HL-60 (cell line): ENCODE results near the gene FBLIM1.

Experiments used
- CTCF ChIP-seq: IDR thresholded peaks from one replicate; pipeline ENCODE4 v1.5.1; 2011; ENCODE audit warnings: low read length, control low read depth, inconsistent platforms; ENCODE audit not compliant: insufficient read depth
- GABPA ChIP-seq: IDR thresholded peaks from 2 replicates; pipeline ENCODE4 v1.6.1; 2012; ENCODE audit warnings: low read depth
- POLR2AphosphoS5 ChIP-seq: IDR thresholded peaks from 2 replicates; pipeline ENCODE4 v1.6.1; 2012; ENCODE audit warnings: low read depth
- REST ChIP-seq: IDR thresholded peaks from 2 replicates; pipeline ENCODE4 v1.6.1; 2012; ENCODE audit warnings: low read depth; ENCODE audit not compliant: insufficient replicate concordance
- SPI1 ChIP-seq: IDR thresholded peaks from 2 replicates; pipeline ENCODE4 v1.6.1; 2012; ENCODE audit warnings: low read depth, mild to moderate bottlenecking, borderline replicate concordance

- TF ChIP-seq CTCF = no peak
- no peak for TF ChIP-seq POLR2AphosphoS5
- no peak for TF ChIP-seq REST
- no peak for TF ChIP-seq GABPA
- TF ChIP-seq SPI1 = no peak
Measured at GRCh38 chr1:15749399-15750291, 8.9 kb upstream of the FBLIM1 start.
